Epithelial cell of proximal tubule (primary cell): Measurements from ENCODE around the gene TRAF2. TPM values are rescaled to one million over a fixed set of nuclear protein-coding genes. Genes with fewer than 3 reads are reported as not detected.
"Not testable (repeated sequence)": the region's sequence is repeated elsewhere in the genome, so short reads cannot be mapped to it uniquely, and the experiment has no call there.

ENCODE experiments used
- DNase-seq: peaks from one replicate; pipeline ENCODE4 v3.0.0-alpha.2; 2011; ENCODE audit warnings: low read depth
- H3K4me3 ChIP-seq: 2 replicates; pipeline ENCODE4 v1.5.1; 2011; ENCODE audit warnings: low read depth, mild to moderate bottlenecking, low read length
- CTCF ChIP-seq: conservative IDR thresholded peaks from 2 replicates; pipeline ENCODE4 v1.5.1; 2012; ENCODE audit warnings: low read depth, mild to moderate bottlenecking, low read length
- total RNA-seq: library from RNA; depleted of rRNA; stranded (reverse); fragments of >200 nt; gene quantifications from 2 replicates; pipeline ENCODE4 v1.2.3, GENCODE V29; 2015

The TRAF2 gene
- total RNA-seq, 1 donor from 2014 or later, result 21.0 TPM

GRCh38 chr9:136840877-136841645 is 45.3 kb upstream of the TRAF2 start:
- no peak for TF ChIP-seq CTCF
- H3K4me3 ChIP-seq, result no peak overlapping the region
- DNase-seq, result no peak

- not testable (repeated sequence) for DNase-seq
- peak overlapping the region; percentile 65 for H3K4me3 ChIP-seq
These were observed 44.5 kb upstream of the TRAF2 start for GRCh38 chr9:136841646-136842379.

- TF ChIP-seq CTCF, result peak; percentile 78
- not testable (repeated sequence) for DNase-seq
- H3K4me3 ChIP-seq, result peak within 1 kb of the TSS; percentile 65
These were observed 43.9 kb upstream of the TRAF2 start, which contains the start of gene AJM1 for GRCh38 chr9:136842380-136842948. Gene AJM1 (plus strand): TSS chr9:136842478. CDS start chr9:136844415, 1,937 bp downstream.

GRCh38 chr9:136843159-136843800 is 43.0 kb upstream of the TRAF2 start:
- peak overlapping the region; percentile 34 for H3K4me3 ChIP-seq
- not testable (repeated sequence) for DNase-seq

- peak overlapping the region; percentile 34 for H3K4me3 ChIP-seq
- peak; percentile 45 for TF ChIP-seq CTCF
- DNase-seq, result not testable (repeated sequence)
These were observed 42.2 kb upstream of the TRAF2 start for GRCh38 chr9:136843801-136844740.

GRCh38 chr9:136844761-136845464 is 41.4 kb upstream of the TRAF2 start:
- DNase-seq, result no peak
- no peak for TF ChIP-seq CTCF
- H3K4me3 ChIP-seq, result no peak overlapping the region
